HG03280 (cell line): ENCODE results near the gene ZNF638.

Source experiments
- ATAC-seq: cut with Tn5 transposase; IDR thresholded peaks from one replicate; pipeline ENCODE4 v1.9.1; 2021; ENCODE audit warnings: mild to moderate bottlenecking, moderate library complexity; ENCODE audit not compliant: unreplicated experiment

The ZNF638 gene

GRCh38 chr2:71467180-71467815 is 135.7 kb downstream of the ZNF638 start:
- no peak for ATAC-seq

- ATAC-seq, result no peak
Measured at GRCh38 chr2:71468279-71469015, 136.9 kb downstream of the ZNF638 start.

DNA sequence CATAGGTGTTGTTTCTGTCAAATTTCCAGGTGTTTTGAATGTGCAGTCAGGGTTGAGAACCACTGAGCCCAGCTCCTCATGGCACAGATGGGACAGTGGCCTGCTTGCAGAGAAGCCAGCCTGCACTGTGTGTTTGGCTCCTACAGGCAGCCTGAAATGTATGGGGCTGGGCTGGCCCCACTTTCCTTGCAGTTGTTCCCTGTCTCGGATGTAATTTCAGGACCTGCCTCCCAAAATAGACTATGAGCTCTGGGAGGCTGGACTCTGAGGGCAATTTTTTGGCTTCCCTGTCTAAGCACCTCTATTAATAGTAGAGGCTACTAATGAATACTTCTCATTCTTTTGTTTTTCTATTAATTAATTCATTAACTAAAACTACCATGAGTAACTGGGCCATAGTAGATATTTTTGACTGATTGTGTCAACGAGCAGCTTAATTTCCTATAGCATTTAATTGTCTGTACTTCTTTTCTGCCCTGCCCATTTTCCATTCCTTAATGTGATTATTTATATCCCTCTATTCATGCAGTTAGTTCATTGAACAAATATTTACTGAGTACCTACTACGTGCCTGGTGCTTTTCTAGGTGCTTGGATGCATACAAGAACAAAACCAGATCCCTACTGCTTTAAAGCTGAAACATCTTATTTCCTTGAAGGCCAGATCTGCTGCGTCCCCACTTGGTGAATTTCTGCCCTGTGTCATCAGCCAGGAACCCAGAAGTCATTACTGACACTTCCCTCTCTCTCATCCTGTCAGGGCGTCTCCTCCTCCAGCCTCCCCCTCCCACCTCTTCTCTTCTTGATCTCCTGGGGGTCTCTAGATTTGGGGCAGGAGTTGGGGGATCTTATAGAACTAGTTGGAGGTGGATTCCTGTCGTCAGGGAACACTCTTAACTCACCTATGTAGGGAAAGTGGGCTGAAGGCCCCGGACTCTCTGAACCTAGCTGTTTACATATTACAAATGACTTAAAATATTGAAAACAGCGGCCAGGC is 138.1 kb downstream of the ZNF638 start:
- ATAC-seq, result no peak

DNA sequence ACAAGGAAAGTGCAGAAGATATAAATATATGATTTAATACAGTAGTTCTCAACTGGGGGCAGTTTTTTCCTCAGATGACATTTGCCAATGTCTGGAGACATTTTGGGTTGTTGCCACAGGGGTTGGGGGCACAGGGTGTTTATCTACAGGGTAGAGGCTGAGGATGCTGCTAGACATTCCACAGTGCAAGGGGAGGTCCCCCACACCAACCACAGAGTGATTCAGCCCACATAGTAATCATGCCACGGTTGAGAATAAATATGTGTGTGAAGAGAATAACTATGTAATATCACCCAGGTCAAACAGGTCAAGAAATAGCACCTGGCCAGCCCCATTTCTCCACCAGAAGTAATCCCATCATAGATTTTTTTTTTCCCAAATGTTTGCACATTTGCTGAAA is 139.7 kb downstream of the ZNF638 start:
- ATAC-seq, result no peak

DNA sequence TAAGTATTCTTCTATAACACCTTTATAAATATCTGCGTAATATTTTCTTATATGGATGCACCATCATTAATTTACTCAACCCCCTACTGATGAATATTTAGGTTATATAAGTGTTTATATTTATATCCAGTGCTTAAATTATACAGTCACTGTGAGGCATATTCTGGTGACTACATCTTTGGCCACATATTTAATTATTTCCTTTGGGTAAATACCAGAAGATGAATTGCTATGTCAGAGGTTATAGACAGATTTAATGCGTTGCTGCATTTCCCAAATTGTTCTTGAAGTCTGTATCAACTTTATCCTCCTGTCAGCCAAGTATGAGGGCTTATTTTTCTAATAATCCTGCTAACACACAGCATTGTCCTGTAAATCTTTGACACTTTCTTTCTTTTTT is 140.4 kb downstream of the ZNF638 start:
- ATAC-seq, result no peak

DNA sequence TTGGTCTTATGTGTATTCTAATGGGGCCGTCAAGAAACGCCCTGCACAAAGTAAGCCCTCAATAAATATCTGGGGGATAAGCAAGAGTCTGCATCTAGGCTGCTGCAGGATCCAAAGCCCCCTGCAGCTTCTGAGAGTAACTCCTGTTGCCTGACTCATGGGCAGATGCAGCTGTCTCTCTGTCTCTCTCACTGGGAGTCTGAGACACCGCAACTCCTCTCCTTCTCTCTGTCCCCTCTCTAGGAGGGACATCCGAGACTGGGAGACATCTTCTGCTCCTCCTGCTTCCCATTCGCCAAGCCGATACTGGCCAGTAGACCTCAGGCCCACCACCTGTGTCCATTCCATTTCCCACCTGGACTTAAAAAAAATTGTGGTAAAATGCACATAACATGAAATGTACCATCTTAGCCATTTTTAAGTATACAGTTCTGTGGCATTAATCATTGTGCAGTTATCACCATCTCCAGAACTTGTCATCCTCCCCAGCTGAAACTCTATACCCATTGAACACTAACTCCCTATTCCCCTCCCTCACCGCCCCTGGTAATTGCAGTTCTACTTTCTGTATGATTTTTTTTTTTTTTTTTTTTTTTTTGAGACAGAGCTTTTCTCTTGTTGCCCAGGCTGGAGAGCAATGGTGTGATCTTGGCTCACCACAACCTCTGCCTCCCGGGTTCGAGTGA is 141.9 kb downstream of the ZNF638 start:
- no peak for ATAC-seq

DNA sequence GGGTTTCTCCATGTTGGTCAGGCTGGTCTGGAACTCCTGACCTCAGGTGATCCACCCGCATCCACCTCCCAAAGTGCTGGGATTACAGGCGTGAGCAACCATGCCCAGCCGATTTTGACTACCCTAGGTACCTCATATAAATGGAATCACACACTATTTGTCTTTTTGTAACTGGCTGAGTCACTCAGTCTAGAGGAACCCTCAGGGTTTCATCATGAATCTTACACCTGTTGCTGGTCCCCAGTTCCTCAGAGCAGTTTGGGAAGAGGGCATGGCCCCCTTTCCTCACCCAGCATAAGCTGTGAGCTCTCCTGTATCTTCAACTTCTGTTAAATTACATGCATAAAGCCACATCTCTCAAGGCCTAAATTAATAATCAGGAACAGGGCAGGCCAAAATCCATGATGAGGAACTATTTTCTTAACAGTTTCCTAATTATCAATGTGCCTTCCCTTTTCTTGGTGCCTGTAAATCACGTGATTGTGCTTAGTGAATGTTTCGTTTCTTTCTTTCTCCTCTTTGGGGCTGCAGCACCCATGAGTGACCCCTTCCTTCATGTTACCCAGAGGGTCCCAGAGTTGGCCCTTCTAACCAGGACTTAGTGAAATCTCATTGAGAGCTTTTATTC is 142.6 kb downstream of the ZNF638 start:
- ATAC-seq, result no peak

- no peak for ATAC-seq
Measured at GRCh38 chr2:71474744-71475397, 143.3 kb downstream of the ZNF638 start.

- ATAC-seq, result no peak
Measured at GRCh38 chr2:71476495-71476894, 144.9 kb downstream of the ZNF638 start.

GRCh38 chr2:71477231-71477691 is 145.7 kb downstream of the ZNF638 start:
- ATAC-seq, result no peak

- no peak for ATAC-seq
Measured at GRCh38 chr2:71478806-71479205, 147.2 kb downstream of the ZNF638 start.

DNA sequence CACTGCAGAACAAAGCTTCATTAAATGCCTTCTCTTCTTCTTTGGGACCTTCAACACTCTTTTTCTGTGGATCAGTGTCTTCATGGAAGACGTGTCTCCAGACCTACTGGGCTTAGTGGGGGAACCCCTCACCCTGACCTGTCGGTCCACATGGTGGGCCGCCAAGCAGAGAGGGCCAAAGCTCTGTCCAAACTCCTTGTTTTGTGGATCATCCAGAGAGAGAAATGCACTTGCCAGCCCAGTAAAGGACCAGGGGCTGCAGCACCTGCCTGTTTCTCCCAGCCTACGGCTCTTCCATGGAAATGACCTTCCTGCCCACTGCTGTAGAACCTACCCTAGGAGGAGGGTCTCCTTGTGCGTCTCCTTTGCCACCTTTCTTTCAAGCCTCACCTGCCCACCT is 147.7 kb downstream of the ZNF638 start:
- no peak for ATAC-seq

GRCh38 chr2:71481111-71481510 is 149.5 kb downstream of the ZNF638 start:
- ATAC-seq, result no peak

- ATAC-seq, result no peak
Measured at GRCh38 chr2:71482055-71482454, 150.5 kb downstream of the ZNF638 start.

DNA sequence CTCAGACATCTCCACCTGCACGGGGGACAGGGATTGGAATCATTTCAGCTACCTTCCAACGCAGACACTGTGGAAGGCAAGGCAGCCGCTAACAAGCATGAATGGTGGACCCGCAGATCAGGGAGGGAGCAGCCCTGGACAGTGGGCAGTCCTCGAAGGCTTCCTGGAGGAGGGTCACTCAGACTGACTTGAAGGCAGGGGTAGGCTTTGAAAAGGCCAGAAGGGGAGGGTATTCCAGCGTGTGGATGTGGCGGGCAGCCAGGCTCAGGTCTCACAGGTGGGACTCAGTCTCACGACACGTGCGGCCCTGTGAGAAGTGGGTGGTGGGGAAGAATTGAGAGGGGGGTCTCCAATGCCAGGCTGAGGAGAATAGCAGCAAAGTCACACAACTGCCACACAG is 151.7 kb downstream of the ZNF638 start:
- no peak for ATAC-seq

GRCh38 chr2:71484354-71484753 is 152.8 kb downstream of the ZNF638 start:
- ATAC-seq, result no peak
